Measurements from ENCODE around the gene UBL7. TPM values are rescaled to one million over a fixed set of nuclear protein-coding genes. Genes with fewer than 3 reads are reported as not detected.
"Not testable (repeated sequence)": the region's sequence is repeated elsewhere in the genome, so short reads cannot be mapped to it uniquely, and the experiment has no call there.

The UBL7 gene
- total RNA-seq, 1 experiment from 2014 or later: 38.5 TPM

DNA sequence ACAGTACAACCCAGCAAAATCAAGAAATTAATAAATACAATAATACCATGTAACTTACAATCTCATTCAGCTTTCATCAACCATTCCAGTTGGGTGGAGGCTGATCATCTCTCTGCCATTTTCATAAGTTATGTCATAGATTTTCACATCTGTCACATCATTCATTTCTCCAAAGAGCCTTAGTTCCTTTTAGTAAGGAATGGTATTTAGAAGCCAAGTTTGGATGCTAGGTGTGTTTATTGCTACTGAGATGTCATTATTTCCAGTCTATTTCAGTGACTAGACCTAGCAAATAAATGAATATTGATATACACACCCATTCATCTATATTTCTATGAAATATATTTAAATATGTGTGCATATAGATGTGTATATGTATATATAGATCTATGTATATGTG, 2.7 kb upstream of the UBL7 start:
- TF ChIP-seq, protein P1, sequence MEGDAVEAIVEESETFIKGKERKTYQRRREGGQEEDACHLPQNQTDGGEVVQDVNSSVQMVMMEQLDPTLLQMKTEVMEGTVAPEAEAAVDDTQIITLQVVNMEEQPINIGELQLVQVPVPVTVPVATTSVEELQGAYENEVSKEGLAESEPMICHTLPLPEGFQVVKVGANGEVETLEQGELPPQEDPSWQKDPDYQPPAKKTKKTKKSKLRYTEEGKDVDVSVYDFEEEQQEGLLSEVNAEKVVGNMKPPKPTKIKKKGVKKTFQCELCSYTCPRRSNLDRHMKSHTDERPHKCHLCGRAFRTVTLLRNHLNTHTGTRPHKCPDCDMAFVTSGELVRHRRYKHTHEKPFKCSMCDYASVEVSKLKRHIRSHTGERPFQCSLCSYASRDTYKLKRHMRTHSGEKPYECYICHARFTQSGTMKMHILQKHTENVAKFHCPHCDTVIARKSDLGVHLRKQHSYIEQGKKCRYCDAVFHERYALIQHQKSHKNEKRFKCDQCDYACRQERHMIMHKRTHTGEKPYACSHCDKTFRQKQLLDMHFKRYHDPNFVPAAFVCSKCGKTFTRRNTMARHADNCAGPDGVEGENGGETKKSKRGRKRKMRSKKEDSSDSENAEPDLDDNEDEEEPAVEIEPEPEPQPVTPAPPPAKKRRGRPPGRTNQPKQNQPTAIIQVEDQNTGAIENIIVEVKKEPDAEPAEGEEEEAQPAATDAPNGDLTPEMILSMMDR (IDR thresholded peaks at IDR 0.05; ENCODE audit: unreplicated experiment): no peak
- peaks cover 26% of the 10 kb centered on the region for H3K4me1 Mint-ChIP-seq (ENCODE audit: low read depth, unreplicated experiment)
- peaks cover 19% of the 10 kb centered on the region for H3K36me3 Mint-ChIP-seq (ENCODE audit: insufficient read depth, unreplicated experiment)
- CTCF ChIA-PET: no interaction called here
- H3K4me3 Mint-ChIP-seq (ENCODE audit: low read depth, unreplicated experiment): no peak overlapping the region
- intact Hi-C loops (cut with micrococcal nuclease; ENCODE audit: unreplicated experiment): no loop called here
- no peak overlapping the region for H3K27ac Mint-ChIP-seq (ENCODE audit: unreplicated experiment)
- no peak for DNase-seq
- no TSS peak for BruUV-seq (replicated peaks)
- H3K27me3 Mint-ChIP-seq (ENCODE audit: unreplicated experiment): no peaks in the 10 kb centered on the region
- H3K9me3 Mint-ChIP-seq (ENCODE audit: low read depth, unreplicated experiment): peaks cover 9% of the 10 kb centered on the region

DNA sequence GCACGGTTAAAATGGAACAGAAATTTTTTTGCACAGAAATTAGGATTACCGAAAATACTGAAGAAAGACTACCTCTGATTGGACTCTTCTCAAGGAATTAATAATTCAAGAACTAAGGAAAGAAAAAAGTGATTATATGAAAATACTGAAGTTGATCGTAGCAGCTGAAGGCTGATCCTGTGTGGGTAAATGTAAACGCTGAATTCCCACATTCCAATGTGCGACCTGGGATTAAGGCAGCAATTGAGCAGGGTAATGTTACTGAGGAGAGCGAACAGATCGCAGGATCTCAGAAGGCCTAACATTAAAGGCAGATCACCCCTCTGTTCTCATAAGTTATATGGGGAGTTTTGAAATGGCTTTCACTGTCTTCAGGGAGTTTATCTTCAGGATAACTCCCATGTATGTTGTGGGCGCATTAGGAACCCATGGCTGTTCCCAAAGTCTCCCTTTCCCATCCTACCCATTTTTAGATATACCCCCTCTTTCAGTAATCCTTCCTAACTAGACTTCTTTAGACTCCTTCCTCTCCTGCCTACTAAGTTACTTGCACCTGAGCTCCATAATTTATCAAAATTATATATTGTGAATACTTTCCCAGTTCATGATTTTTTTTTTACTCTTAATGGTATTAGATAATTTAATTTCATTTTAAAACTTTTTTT, 1.0 kb upstream of the UBL7 start:
- Mint-ChIP-seq H3K36me3 (ENCODE audit: insufficient read depth, unreplicated experiment) (peaks cover 19% of the 10 kb centered on the region), H3K4me3 (ENCODE audit: low read depth, unreplicated experiment) (peak overlapping the region; percentile 66), H3K4me1 (ENCODE audit: low read depth, unreplicated experiment) (peaks cover 26% of the 10 kb centered on the region), H3K27ac (ENCODE audit: unreplicated experiment) (peak overlapping the region; percentile 2), H3K27me3 (ENCODE audit: unreplicated experiment) (no peaks in the 10 kb centered on the region), H3K9me3 (ENCODE audit: low read depth, unreplicated experiment) (peaks cover 9% of the 10 kb centered on the region)
- intact Hi-C loops (cut with micrococcal nuclease; ENCODE audit: unreplicated experiment): loop anchor here (2.0 kb wide), 1 partner anchor 85 kb away; no protein-coding TSS in a partner anchor
- CTCF ChIA-PET: interaction anchor here (0.7 to 1.8 kb wide), 7 partner anchors 9 to 87 kb away, joined by 3 to 9 read pairs (median 4); partner anchors contain the start of gene ARID3B
- DNase-seq: no peak
- TF ChIP-seq, protein P1 (IDR thresholded peaks at IDR 0.05; ENCODE audit: unreplicated experiment): no peak
- no TSS peak for BruUV-seq (replicated peaks)

DNA sequence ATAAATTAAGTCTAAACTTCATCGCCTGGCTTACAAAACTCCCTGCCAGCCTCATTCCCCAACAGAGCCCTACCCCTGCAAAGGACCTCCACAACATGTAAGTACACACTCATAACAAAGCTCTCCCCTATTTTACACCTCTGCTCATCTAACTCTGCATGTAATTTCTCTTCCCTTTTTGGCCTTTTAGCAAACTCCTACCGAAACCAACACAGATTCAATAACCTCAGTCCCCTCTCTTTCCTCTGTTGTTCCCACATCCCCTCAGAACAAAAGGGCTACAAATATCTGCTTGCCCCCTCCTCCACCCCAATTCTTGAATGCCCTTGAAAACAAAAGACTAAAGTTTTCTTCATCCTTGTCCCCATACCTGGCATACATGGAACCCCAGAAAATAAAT, 662 bp downstream of the UBL7 start:
- peaks cover 26% of the 10 kb centered on the region for H3K4me1 Mint-ChIP-seq (ENCODE audit: low read depth, unreplicated experiment)
- H3K36me3 Mint-ChIP-seq (ENCODE audit: insufficient read depth, unreplicated experiment): peaks cover 19% of the 10 kb centered on the region
- intact Hi-C loops (cut with micrococcal nuclease; ENCODE audit: unreplicated experiment): loop anchor here (2.0 kb wide), 1 partner anchor 87 kb away; no protein-coding TSS in a partner anchor
- TF ChIP-seq, protein P1 (IDR thresholded peaks at IDR 0.05; ENCODE audit: unreplicated experiment): no peak
- H3K27me3 Mint-ChIP-seq (ENCODE audit: unreplicated experiment): no peaks in the 10 kb centered on the region
- no TSS peak for BruUV-seq (replicated peaks)
- CTCF ChIA-PET: interaction anchor here (0.6 to 1.8 kb wide), 5 partner anchors 12 to 148 kb away, joined by 3 to 6 read pairs (median 3); no protein-coding TSS in a partner anchor
- DNase-seq: no peak
- peaks cover 9% of the 10 kb centered on the region for H3K9me3 Mint-ChIP-seq (ENCODE audit: low read depth, unreplicated experiment)
- H3K27ac Mint-ChIP-seq (ENCODE audit: unreplicated experiment): peak overlapping the region; percentile 2
- peak overlapping the region; percentile 66 for H3K4me3 Mint-ChIP-seq (ENCODE audit: low read depth, unreplicated experiment)

DNA sequence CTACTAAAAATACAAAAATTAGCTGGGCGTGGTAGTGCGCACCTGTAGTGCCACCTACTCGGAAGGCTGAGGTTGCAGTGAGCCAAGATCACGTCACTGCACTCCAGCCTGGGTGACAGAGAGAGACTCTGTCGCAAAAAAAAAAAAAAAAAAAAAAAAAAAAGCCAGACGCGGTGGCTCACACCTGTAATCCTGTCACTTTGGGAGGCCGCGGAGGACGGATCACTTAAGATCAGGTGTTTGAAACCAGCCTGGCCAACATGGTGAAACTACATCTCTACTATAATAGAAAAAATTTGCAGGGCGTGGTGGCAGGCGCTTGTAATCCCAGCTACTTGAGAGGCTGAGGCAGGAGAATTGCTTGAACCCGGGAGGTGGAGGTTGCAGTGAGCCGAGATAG, 1.2 kb downstream of the UBL7 start:
- H3K9me3 Mint-ChIP-seq (ENCODE audit: low read depth, unreplicated experiment); BruUV-seq (replicated peaks); DNase-seq; H3K27me3 Mint-ChIP-seq (ENCODE audit: unreplicated experiment); H3K27ac Mint-ChIP-seq (ENCODE audit: unreplicated experiment): not testable (repeated sequence)
- Mint-ChIP-seq H3K4me3 (ENCODE audit: low read depth, unreplicated experiment) (peak overlapping the region; percentile 66), H3K36me3 (ENCODE audit: insufficient read depth, unreplicated experiment) (peaks cover 19% of the 10 kb centered on the region), H3K4me1 (ENCODE audit: low read depth, unreplicated experiment) (peaks cover 26% of the 10 kb centered on the region)
- intact Hi-C loops (cut with micrococcal nuclease; ENCODE audit: unreplicated experiment): loop anchor here (2.0 kb wide), 1 partner anchor 87 kb away; no protein-coding TSS in a partner anchor
- CTCF ChIA-PET: interaction anchor here (0.7 kb wide), 1 partner anchor 509 kb away, joined by 6 read pairs; no protein-coding TSS in a partner anchor

DNA sequence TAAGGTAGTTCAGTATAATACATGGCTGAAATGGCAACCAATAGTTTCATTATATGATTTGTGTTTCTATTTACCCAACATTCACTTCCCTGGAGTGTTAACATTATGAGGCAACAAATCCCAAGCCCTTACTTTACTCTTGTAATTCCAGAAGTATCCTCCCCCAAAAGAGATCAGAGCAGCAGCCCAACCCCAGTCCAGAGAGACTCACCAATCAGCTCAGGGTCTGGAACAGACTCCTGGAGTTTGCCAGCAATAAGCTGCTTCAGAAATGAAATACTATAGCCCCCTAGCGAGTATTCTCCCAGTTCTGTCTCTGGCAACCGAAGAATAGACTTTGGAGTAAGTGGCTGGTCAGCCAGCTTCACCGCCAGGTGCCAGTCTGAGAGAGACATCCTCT, 2.5 kb downstream of the UBL7 start:
- H3K36me3 Mint-ChIP-seq (ENCODE audit: insufficient read depth, unreplicated experiment): peaks cover 23% of the 10 kb centered on the region
- no peak for DNase-seq
- H3K27ac Mint-ChIP-seq (ENCODE audit: unreplicated experiment): no peak overlapping the region
- H3K27me3 Mint-ChIP-seq (ENCODE audit: unreplicated experiment): no peaks in the 10 kb centered on the region
- H3K4me1 Mint-ChIP-seq (ENCODE audit: low read depth, unreplicated experiment): peaks cover 26% of the 10 kb centered on the region
- no peak overlapping the region for H3K4me3 Mint-ChIP-seq (ENCODE audit: low read depth, unreplicated experiment)
- peaks cover 3% of the 10 kb centered on the region for H3K9me3 Mint-ChIP-seq (ENCODE audit: low read depth, unreplicated experiment)
- intact Hi-C loops (cut with micrococcal nuclease; ENCODE audit: unreplicated experiment): no loop called here
- CTCF ChIA-PET: no interaction called here
- BruUV-seq (replicated peaks): no TSS peak
- TF ChIP-seq, protein P1 (IDR thresholded peaks at IDR 0.05; ENCODE audit: unreplicated experiment): no peak

DNA sequence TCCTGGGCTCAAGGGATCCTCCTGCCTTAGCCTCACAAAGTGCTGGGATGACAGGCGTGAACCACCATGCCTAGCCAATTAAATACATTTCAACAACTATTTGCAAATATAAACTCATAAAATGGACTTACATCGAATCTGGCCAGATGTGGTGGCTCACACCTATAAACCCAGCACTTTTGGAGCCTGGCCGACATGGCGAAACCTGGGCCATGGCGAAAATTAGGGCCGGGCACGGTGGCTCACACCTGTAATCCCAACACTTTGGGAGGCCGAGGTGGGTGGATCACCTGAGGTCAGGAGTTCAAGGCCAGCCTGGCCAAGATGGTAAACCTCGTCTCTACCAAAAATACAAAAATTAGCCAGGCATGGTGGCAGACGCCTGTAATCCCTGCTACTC, 3.9 kb downstream of the UBL7 start:
- BruUV-seq (replicated peaks); H3K27ac Mint-ChIP-seq (ENCODE audit: unreplicated experiment); H3K9me3 Mint-ChIP-seq (ENCODE audit: low read depth, unreplicated experiment); DNase-seq; intact Hi-C loops (cut with micrococcal nuclease; ENCODE audit: unreplicated experiment); H3K27me3 Mint-ChIP-seq (ENCODE audit: unreplicated experiment); CTCF ChIA-PET; H3K4me3 Mint-ChIP-seq (ENCODE audit: low read depth, unreplicated experiment): not testable (repeated sequence)
- Mint-ChIP-seq H3K4me1 (ENCODE audit: low read depth, unreplicated experiment) (peaks cover 15% of the 10 kb centered on the region), H3K36me3 (ENCODE audit: insufficient read depth, unreplicated experiment) (peaks cover 21% of the 10 kb centered on the region)

Measured in Calu3 (cell line).